GM21367 (cell line): ENCODE results near the gene DOCK1.

Experiments
- ATAC-seq: cut with Tn5 transposase; IDR thresholded peaks from one replicate; pipeline ENCODE4 v1.9.1; 2021; ENCODE audit not compliant: unreplicated experiment

Gene DOCK1

GRCh38 chr10:127435246-127435645 is 530.0 kb downstream of the DOCK1 start:
- ATAC-seq = no peak

- ATAC-seq = no peak
Measured at GRCh38 chr10:127440371-127440770, 535.1 kb downstream of the DOCK1 start.

- ATAC-seq = no peak
Measured at GRCh38 chr10:127441350-127442219, 536.4 kb downstream of the DOCK1 start.

- no peak for ATAC-seq
Measured at GRCh38 chr10:127442220-127442525, 536.9 kb downstream of the DOCK1 start.

GRCh38 chr10:127444155-127444554 is 538.9 kb downstream of the DOCK1 start:
- ATAC-seq = no peak

GRCh38 chr10:127447197-127447596 is 542.0 kb downstream of the DOCK1 start:
- no peak for ATAC-seq

- no peak for ATAC-seq
Measured at GRCh38 chr10:127449490-127449889, 544.3 kb downstream of the DOCK1 start.

- ATAC-seq = no peak
Measured at GRCh38 chr10:127450644-127451043, 545.4 kb downstream of the DOCK1 start.

GRCh38 chr10:127451628-127452027 is 546.4 kb downstream of the DOCK1 start:
- ATAC-seq = no peak

GRCh38 chr10:127452568-127452967 is 547.3 kb downstream of the DOCK1 start:
- ATAC-seq = no peak

GRCh38 chr10:127453706-127454105 is 548.5 kb downstream of the DOCK1 start:
- no peak for ATAC-seq

GRCh38 chr10:127456122-127456521 is 550.9 kb downstream of the DOCK1 start:
- ATAC-seq = no peak

GRCh38 chr10:127458016-127458810 is 553.0 kb downstream of the DOCK1 start:
- no peak for ATAC-seq

- ATAC-seq = no peak
Measured at GRCh38 chr10:127458829-127459228, 553.6 kb downstream of the DOCK1 start.

- no peak for ATAC-seq
Measured at GRCh38 chr10:127459918-127460317, 554.7 kb downstream of the DOCK1 start.

- ATAC-seq = no peak
Measured at GRCh38 chr10:127462643-127463295, 557.5 kb downstream of the DOCK1 start.

GRCh38 chr10:127463548-127463947 is 558.3 kb downstream of the DOCK1 start:
- ATAC-seq = no peak

GRCh38 chr10:127464561-127464960 is 559.3 kb downstream of the DOCK1 start:
- no peak for ATAC-seq

- no peak for ATAC-seq
Measured at GRCh38 chr10:127467811-127468210, 562.6 kb downstream of the DOCK1 start.

- ATAC-seq = no peak
Measured at GRCh38 chr10:127468632-127469031, 563.4 kb downstream of the DOCK1 start.

- ATAC-seq = no peak
Measured at GRCh38 chr10:127470911-127471310, 565.7 kb downstream of the DOCK1 start.

GRCh38 chr10:127472976-127473375 is 567.7 kb downstream of the DOCK1 start:
- no peak for ATAC-seq
